ENCODE measurements around the gene CEACAM21.

DNA sequence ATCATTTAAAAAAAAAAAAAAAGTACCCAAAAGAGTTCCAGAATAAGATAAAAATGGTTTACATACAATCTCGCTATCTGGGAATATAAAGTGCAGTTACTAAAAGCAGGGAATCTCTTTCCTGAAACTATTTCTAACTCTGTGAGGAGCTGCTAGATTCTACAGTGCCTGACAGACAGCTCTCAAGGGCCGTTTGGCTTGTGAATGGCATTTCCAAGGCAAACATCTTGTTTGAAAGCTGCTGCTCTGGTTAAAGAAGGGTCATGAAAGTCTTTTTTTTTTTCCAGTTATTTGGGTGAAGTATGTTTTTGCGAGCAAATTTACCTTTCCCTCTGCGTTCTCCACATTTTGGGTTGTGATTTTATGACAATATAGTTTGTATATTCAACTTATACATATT is 29.0 kb upstream of the CEACAM21 start:
- TF ChIP-seq CTCF (IDR thresholded peaks at IDR 0.05; ENCODE audit: low read length): no peak
- no peak for TF ChIP-seq EZH2 (optimal IDR thresholded peaks at IDR 0.05; ENCODE audit: low read depth, low read length)
- no peak for TF ChIP-seq EZH2phosphoT487 (IDR thresholded peaks at IDR 0.05; ENCODE audit: low read length)
